Kidney (tissue), 14 donors: ENCODE data around the gene KIF23. TPM values are rescaled to one million over a fixed set of nuclear protein-coding genes. Genes with fewer than 3 reads are reported as not detected.

Experiments
- DNase-seq, 5 donors: peaks; one replicate each; pipeline ENCODE4 v3.0.0-alpha.2; 2013 to 2020
- FAIRE-seq: peaks from 2 replicates; lab custom pipeline; 2012; peaks lifted over from hg19 to GRCh38; lab: Jason Lieb, UNC
- H3K27ac ChIP-seq, 2 donors: one replicate each; pipeline ENCODE4 v1.7.0; 2013; ENCODE audit warnings: low read depth in 2 of 2, low read length in 2 of 2, inconsistent platforms in 1 of 2
- H3K27me3 ChIP-seq: one replicate; pipeline ENCODE4 v1.7.1; 2013; ENCODE audit warnings: low read length, inconsistent platforms; ENCODE audit not compliant: control insufficient read depth, insufficient read depth
- H3K36me3 ChIP-seq, 3 donors: one replicate each; pipeline versions ENCODE4 v1.7.0 to v1.7.1; 2013; ENCODE audit warnings: low read length in 3 of 3, control low read depth in 1 of 3, inconsistent platforms in 1 of 3; ENCODE audit not compliant: insufficient read depth in 3 of 3, control insufficient read depth in 2 of 3
- H3K4me1 ChIP-seq, 3 donors: one replicate each; pipeline versions ENCODE4 v1.7.0 to v1.7.1; 2013; ENCODE audit warnings: low read length in 3 of 3, inconsistent platforms in 1 of 3, low read depth in 1 of 3; ENCODE audit not compliant: control insufficient read depth in 2 of 3, insufficient read depth in 2 of 3
- H3K4me3 ChIP-seq, 3 donors: one replicate each; pipeline versions ENCODE4 v1.7.0 to v1.8.1; 2013; ENCODE audit warnings: low read length in 3 of 3, control low read depth in 1 of 3, inconsistent platforms in 1 of 3
- H3K9ac ChIP-seq, 3 donors: one replicate each; pipeline versions ENCODE4 v1.7.0 to v1.7.1; 2013; ENCODE audit warnings: low read length in 3 of 3, control low read depth in 1 of 3, inconsistent platforms in 1 of 3
- H3K9me3 ChIP-seq, 3 donors: one replicate each; pipeline versions ENCODE4 v1.7.0 to v1.7.1; 2013; ENCODE audit warnings: low read length in 3 of 3, control low read depth in 1 of 3, inconsistent platforms in 1 of 3; ENCODE audit not compliant: control insufficient read depth in 2 of 3, insufficient read depth in 1 of 3
- intact Hi-C: fragments of 100-400 bp; cut with DNase I; formaldehyde crosslinking; loops from one replicate; pipeline ENCODE4 v1.11.1; 2022
- polyA plus RNA-seq: library from polyadenylated mRNA; stranded (reverse); fragments of 350-450 nt; fragmentation: Illumina TruSeq; extraction: RNeasy Lipid Tissue Mini Kit (QIAGEN cat#74804); gene quantifications from one replicate; pipeline ENCODE4 v1.2.3, GENCODE V29; 2014; ENCODE audit warnings: low read depth, low replicate concordance; ENCODE audit not compliant: insufficient read depth
- total RNA-seq: library from RNA; stranded (reverse); fragmentation: NEBNext Ultra II Directional; extraction: Animal tissue kit (Norgen Biotek cat#: 25700); gene quantifications from one replicate; pipeline ENCODE4 v1.2.1, GENCODE V29; 2021
- TF ChIP-seq, protein P1 (sequence below): IDR thresholded peaks from 3 replicates; pipeline ENCODE4 v1.5.1; 2012; ENCODE audit warnings: mild to moderate bottlenecking, moderate library complexity, borderline replicate concordance; ENCODE audit not compliant: insufficient read depth; ENCODE audit errors: extremely low read depth
- donor health status: control.
- donor health status: control.
- donor health status: control.
- donor health status: control.
- donor health status: control.
- donor health status: DM: yes; HTN: yes; CAD: no.
- donor health status: Normal renal cell carcinoma (clear cell type).

Gene KIF23
- total and polyA plus RNA-seq, 2 donors from 2014 or later = 2.5 to 3.6 TPM

DNA sequence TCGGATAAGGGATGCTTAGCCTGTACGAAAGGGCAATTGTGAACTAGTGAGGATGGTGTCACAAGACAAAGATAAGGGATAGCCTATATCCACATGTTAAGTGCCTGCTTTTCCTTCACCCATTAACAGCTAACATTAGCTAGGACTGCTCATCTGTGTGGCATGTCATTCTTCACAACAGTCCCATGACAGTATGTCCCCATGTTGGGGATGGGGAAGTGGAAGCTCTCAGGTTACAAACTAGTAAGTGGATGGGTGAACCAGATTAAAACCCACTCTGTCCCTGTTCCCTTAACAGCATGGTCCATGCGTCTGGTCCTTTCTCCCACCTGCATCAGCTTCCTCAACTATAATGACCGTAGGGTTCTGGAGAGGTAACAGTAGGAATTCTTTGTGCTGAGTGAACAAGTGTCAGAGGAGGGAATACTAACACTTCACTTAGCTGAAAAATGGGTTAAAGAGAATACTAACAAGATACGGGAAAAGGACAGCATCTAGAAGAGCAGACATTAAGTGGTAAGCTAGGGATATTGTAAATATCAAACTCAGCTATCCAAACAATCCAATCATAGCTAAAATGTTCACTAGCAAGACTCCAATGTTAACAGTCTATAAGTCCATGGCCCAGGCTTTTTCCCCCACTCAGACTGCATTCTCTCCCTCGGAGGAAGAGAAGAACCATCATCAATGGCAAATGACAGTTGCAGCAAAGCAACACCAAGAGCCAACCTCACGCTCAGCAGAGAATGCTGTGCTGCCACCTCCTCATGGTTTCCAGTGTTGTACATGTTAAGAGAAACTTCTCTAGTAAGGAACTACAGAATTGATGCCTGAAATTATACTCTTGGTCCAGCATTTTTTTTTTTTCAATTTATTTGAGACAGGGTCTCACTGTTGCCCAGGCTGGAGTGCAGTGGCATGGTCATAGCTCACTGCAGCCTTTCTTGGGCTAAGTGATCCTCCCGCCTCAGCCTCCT is 43.4 kb downstream of the KIF23 start:
- no peaks in the 10 kb centered on the region for H3K27me3 ChIP-seq
- H3K9me3 ChIP-seq = no peaks in the 10 kb centered on the region
- TF ChIP-seq, protein P1, sequence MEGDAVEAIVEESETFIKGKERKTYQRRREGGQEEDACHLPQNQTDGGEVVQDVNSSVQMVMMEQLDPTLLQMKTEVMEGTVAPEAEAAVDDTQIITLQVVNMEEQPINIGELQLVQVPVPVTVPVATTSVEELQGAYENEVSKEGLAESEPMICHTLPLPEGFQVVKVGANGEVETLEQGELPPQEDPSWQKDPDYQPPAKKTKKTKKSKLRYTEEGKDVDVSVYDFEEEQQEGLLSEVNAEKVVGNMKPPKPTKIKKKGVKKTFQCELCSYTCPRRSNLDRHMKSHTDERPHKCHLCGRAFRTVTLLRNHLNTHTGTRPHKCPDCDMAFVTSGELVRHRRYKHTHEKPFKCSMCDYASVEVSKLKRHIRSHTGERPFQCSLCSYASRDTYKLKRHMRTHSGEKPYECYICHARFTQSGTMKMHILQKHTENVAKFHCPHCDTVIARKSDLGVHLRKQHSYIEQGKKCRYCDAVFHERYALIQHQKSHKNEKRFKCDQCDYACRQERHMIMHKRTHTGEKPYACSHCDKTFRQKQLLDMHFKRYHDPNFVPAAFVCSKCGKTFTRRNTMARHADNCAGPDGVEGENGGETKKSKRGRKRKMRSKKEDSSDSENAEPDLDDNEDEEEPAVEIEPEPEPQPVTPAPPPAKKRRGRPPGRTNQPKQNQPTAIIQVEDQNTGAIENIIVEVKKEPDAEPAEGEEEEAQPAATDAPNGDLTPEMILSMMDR = no peak
- H3K4me3 ChIP-seq = no peak overlapping the region
- intact Hi-C loops = no loop called here
- DNase-seq = no peak
- no peak overlapping the region for H3K27ac ChIP-seq
- FAIRE-seq = no peak
- H3K36me3 ChIP-seq = peaks cover 0 to 18% (median 14%) of the 10 kb centered on the region in 3 donors
- peaks cover 0 to 12% (median 9%) of the 10 kb centered on the region in 3 donors for H3K4me1 ChIP-seq
- no peak overlapping the region for H3K9ac ChIP-seq

DNA sequence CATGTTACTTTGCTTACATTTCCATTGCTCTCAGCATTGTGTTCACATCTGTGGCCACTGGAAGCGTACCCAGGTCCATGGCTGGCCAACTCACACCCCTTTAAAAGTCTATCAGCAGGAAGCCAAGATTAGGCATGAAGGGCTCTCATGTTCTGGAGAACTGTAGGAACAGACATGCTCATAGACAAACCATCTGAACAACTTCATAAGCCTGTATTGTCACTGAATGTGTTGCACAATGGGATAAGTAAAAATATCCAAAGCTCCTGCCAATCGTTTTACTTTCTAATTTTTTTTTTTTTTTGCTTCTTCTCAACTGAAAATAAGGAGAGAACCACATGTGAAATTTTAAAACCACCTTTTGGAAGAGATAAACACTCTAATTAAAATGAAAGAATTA is 44.9 kb downstream of the KIF23 start:
- Histone ChIP-seq H3K4me1 (peaks cover 0 to 13% (median 11%) of the 10 kb centered on the region in 3 donors), H3K9ac (no peak overlapping the region), H3K27me3 (no peaks in the 10 kb centered on the region), H3K9me3 (no peaks in the 10 kb centered on the region), H3K4me3 (no peak overlapping the region), H3K36me3 (peaks cover 0 to 18% (median 14%) of the 10 kb centered on the region in 3 donors), H3K27ac (no peak overlapping the region)
- FAIRE-seq = no peak
- DNase-seq = no peak
- intact Hi-C loops = no loop called here
- TF ChIP-seq, protein P1 = no peak

- Histone ChIP-seq H3K27ac (no peak overlapping the region), H3K4me3 (no peak overlapping the region), H3K4me1 (peaks cover 0 to 13% (median 9%) of the 10 kb centered on the region in 3 donors), H3K9me3 (no peaks in the 10 kb centered on the region), H3K27me3 (no peaks in the 10 kb centered on the region), H3K9ac (no peak overlapping the region), H3K36me3 (peaks cover 0 to 14% (median 14%) of the 10 kb centered on the region in 3 donors)
- FAIRE-seq (no peak), DNase-seq (no peak)
- intact Hi-C loops = no loop called here
- TF ChIP-seq, protein P1 = no peak
Measured at GRCh38 chr15:69460481-69460880, 46.3 kb downstream of the KIF23 start.
